ENCODE measurements around the gene SLC2A9. TPM values are rescaled to one million over a fixed set of nuclear protein-coding genes. Genes with fewer than 3 reads are reported as not detected.
A peak's percentile ranks its signal among the peaks of the same experiment; 100 is the strongest.
"Not testable (repeated sequence)": the region's sequence is repeated elsewhere in the genome, so short reads cannot be mapped to it uniquely, and the experiment has no call there.

The SLC2A9 gene
- total RNA-seq, 4 donors from 2014 or later: 5.6 to 10.5 (median 6.5) TPM

- WGBS: 92% methylated on average over 7 of the region's 7 CpGs
- Histone ChIP-seq H3K27ac (replicated peaks in 1 of 4) (no peak overlapping the region), H3K4me1 (peaks cover 0 to 16% (median 3%) of the 10 kb centered on the region in 4 donors), H3K36me3 (peaks cover 0 to 10% (median 3%) of the 10 kb centered on the region in 4 donors), H3K4me3 (no peak overlapping the region), H3K27me3 (no peaks in the 10 kb centered on the region), H3K9me3 (no peaks in the 10 kb centered on the region)
- peak; percentile 85 for DNase-seq (ENCODE audit: extremely low spot score)
- intact Hi-C loops (cut with DNase I): no loop called here
- TF ChIP-seq POLR2A (IDR thresholded peaks at IDR 0.05; ENCODE audit: low read depth): no peak
- no peak for TF ChIP-seq EP300 (IDR thresholded peaks at IDR 0.05)
- no peak for TF ChIP-seq CTCF (IDR thresholded peaks at IDR 0.05)
- no peak for TF ChIP-seq POLR2AphosphoS5 (IDR thresholded peaks at IDR 0.05)
Measured at GRCh38 chr4:9984621-9985020, 36.7 kb downstream of the SLC2A9 start.

- no peaks in the 10 kb centered on the region for H3K9me3 ChIP-seq
- WGBS: 73% methylated on average over 4 of the region's 6 CpGs
- TF ChIP-seq CTCF (IDR thresholded peaks at IDR 0.05) (no peak), POLR2AphosphoS5 (IDR thresholded peaks at IDR 0.05) (no peak), EP300 (IDR thresholded peaks at IDR 0.05) (no peak), POLR2A (IDR thresholded peaks at IDR 0.05; ENCODE audit: low read depth) (no peak)
- peaks cover 0 to 10% (median 3%) of the 10 kb centered on the region in 4 donors for H3K36me3 ChIP-seq
- no peak overlapping the region for H3K27ac ChIP-seq (replicated peaks in 1 of 4)
- H3K4me1 ChIP-seq: peaks cover 0 to 7% (median 3%) of the 10 kb centered on the region in 4 donors
- DNase-seq (ENCODE audit: extremely low spot score): peak; percentile 78
- intact Hi-C loops (cut with DNase I): no loop called here
- H3K4me3 ChIP-seq: no peak overlapping the region
- no peaks in the 10 kb centered on the region for H3K27me3 ChIP-seq
Measured at GRCh38 chr4:9983211-9983610, 38.1 kb downstream of the SLC2A9 start.

- H3K4me3 ChIP-seq; H3K9me3 ChIP-seq; H3K4me1 ChIP-seq; H3K27me3 ChIP-seq; H3K27ac ChIP-seq (replicated peaks in 1 of 4); intact Hi-C loops (cut with DNase I): not testable (repeated sequence)
- DNase-seq (ENCODE audit: extremely low spot score): peak; percentile 57
- WGBS: 95% methylated on average over 14 of the region's 14 CpGs
- peaks cover 0 to 13% (median 3%) of the 10 kb centered on the region in 4 donors for H3K36me3 ChIP-seq
Measured at GRCh38 chr4:9981899-9982298, 39.4 kb downstream of the SLC2A9 start.

- H3K9me3 ChIP-seq: no peaks in the 10 kb centered on the region
- TF ChIP-seq POLR2AphosphoS5 (IDR thresholded peaks at IDR 0.05) (no peak), EP300 (IDR thresholded peaks at IDR 0.05) (no peak), CTCF (IDR thresholded peaks at IDR 0.05) (no peak), POLR2A (IDR thresholded peaks at IDR 0.05; ENCODE audit: low read depth) (no peak)
- no peaks in the 10 kb centered on the region for H3K27me3 ChIP-seq
- DNase-seq (ENCODE audit: extremely low spot score): peak; percentile 24
- H3K27ac ChIP-seq (replicated peaks in 1 of 4): no peak overlapping the region
- intact Hi-C loops (cut with DNase I): no loop called here
- H3K4me1 ChIP-seq: no peaks in the 10 kb centered on the region
- no peak overlapping the region for H3K4me3 ChIP-seq
- peaks cover 0 to 13% (median 3%) of the 10 kb centered on the region in 4 donors for H3K36me3 ChIP-seq
- 99% methylated on average over 5 of the region's 5 CpGs for WGBS
Measured at GRCh38 chr4:9980898-9981297, 40.4 kb downstream of the SLC2A9 start.

- peak; percentile 72 for DNase-seq (ENCODE audit: extremely low spot score)
- Histone ChIP-seq H3K36me3 (peaks cover 0 to 13% (median 0%) of the 10 kb centered on the region in 4 donors), H3K4me3 (no peak overlapping the region), H3K27me3 (no peaks in the 10 kb centered on the region), H3K4me1 (no peaks in the 10 kb centered on the region), H3K9me3 (no peaks in the 10 kb centered on the region), H3K27ac (replicated peaks in 1 of 4) (no peak overlapping the region)
- intact Hi-C loops (cut with DNase I): no loop called here
- no peak for TF ChIP-seq EP300 (IDR thresholded peaks at IDR 0.05)
- TF ChIP-seq POLR2A (IDR thresholded peaks at IDR 0.05; ENCODE audit: low read depth): no peak
- 61% methylated on average over 10 of the region's 10 CpGs for WGBS
Measured at GRCh38 chr4:9979101-9979701, 42.1 kb downstream of the SLC2A9 start.
